WTC11 (cell line): ENCODE measurements around the gene PODXL. TPM values are rescaled to one million over a fixed set of nuclear protein-coding genes. Genes with fewer than 3 reads are reported as not detected.
A peak's percentile ranks its signal among the peaks of the same experiment; 100 is the strongest.

ENCODE experiments used
- ATAC-seq: fragments of 200-7000 bp; cut with Tn5 transposase; 2 replicates; pipeline ENCODE4 v1.10.0; 2021; ENCODE audit warnings: mild to moderate bottlenecking, moderate library complexity
- CTCF ChIA-PET: fragments of 300-600 bp; sonication (Branson Sonifier 250); formaldehyde crosslinking; loops from one replicate; lab custom pipeline; 2021; ENCODE audit warnings: antibody characterized with exemption; lab: Charles Lee
- POLR2A ChIA-PET: fragments of 350-600 bp; sonication (Branson Sonifier 250); formaldehyde crosslinking; loops from one replicate; lab custom pipeline; 2021; ENCODE audit warnings: antibody characterized with exemption; lab: Charles Lee
- DNase-seq: peaks from one replicate; pipeline ENCODE4 v3.0.0; 2021; ENCODE audit warnings: low spot score
- H3K27ac Mint-ChIP-seq: 2 replicates; pipeline ENCODE4 v1.8.0; 2021; ENCODE audit warnings: mixed read lengths
- H3K27me3 Mint-ChIP-seq: 2 replicates; pipeline ENCODE4 v1.8.0; 2021; ENCODE audit warnings: low read depth, mild to moderate bottlenecking, moderate library complexity, mixed read lengths
- H3K36me3 Mint-ChIP-seq: 2 replicates; pipeline ENCODE4 v1.8.0; 2021; ENCODE audit warnings: mixed read lengths
- H3K4me1 Mint-ChIP-seq: 2 replicates; pipeline ENCODE4 v1.8.0; 2022; ENCODE audit warnings: mixed read lengths
- H3K4me3 Mint-ChIP-seq: 2 replicates; pipeline ENCODE4 v1.8.0; 2021; ENCODE audit warnings: mild to moderate bottlenecking, moderate library complexity, mixed read lengths
- H3K9me3 Mint-ChIP-seq: 2 replicates; pipeline ENCODE4 v1.8.0; 2021; ENCODE audit warnings: mixed read lengths
- ATF6 ChIP-seq: sonication (generic); formaldehyde crosslinking; IDR thresholded peaks from 2 replicates; pipeline ENCODE4 v1.8.1; 2023; ENCODE audit warnings: mild to moderate bottlenecking, missing genetic modification reagents
- CREM ChIP-seq: sonication (generic); formaldehyde crosslinking; IDR thresholded peaks from 2 replicates; pipeline ENCODE4 v1.8.1; 2022; ENCODE audit warnings: mild to moderate bottlenecking, missing genetic modification reagents, moderate library complexity
- CTCF ChIP-seq: fragments of 200-600 bp; IDR thresholded peaks from 2 replicates; pipeline ENCODE4 v1.8.0; 2022; ENCODE audit warnings: antibody characterized with exemption
- ELF4 ChIP-seq: sonication (generic); formaldehyde crosslinking; IDR thresholded peaks from 2 replicates; pipeline ENCODE4 v1.8.1; 2022; ENCODE audit warnings: low read depth, mild to moderate bottlenecking, moderate library complexity, missing genetic modification reagents
- ETV6 ChIP-seq: sonication (generic); formaldehyde crosslinking; IDR thresholded peaks from 2 replicates; pipeline ENCODE4 v1.8.1; 2022; ENCODE audit warnings: mild to moderate bottlenecking, missing genetic modification reagents
- IRF1 ChIP-seq: sonication (generic); formaldehyde crosslinking; IDR thresholded peaks from 2 replicates; pipeline ENCODE4 v1.8.0; 2023; ENCODE audit warnings: missing genetic modification reagents
- JUN ChIP-seq: sonication (generic); formaldehyde crosslinking; IDR thresholded peaks from 2 replicates; pipeline ENCODE4 v1.8.0; 2023; ENCODE audit warnings: mild to moderate bottlenecking, missing genetic modification reagents
- MXD4 ChIP-seq: fragments of 250-450 bp; sonication (Bioruptor Pico); IDR thresholded peaks from 2 replicates; pipeline ENCODE4 v1.8.0; 2021; ENCODE audit warnings: mild to moderate bottlenecking, moderate library complexity, borderline replicate concordance
- PRDM15 ChIP-seq: sonication (generic); formaldehyde crosslinking; IDR thresholded peaks from 2 replicates; pipeline ENCODE4 v1.8.0; 2022; ENCODE audit warnings: missing genetic modification reagents
- PRRX2 ChIP-seq: fragments of 250-450 bp; sonication (Bioruptor Pico); IDR thresholded peaks from 2 replicates; pipeline ENCODE4 v1.8.0; 2021; ENCODE audit warnings: mild to moderate bottlenecking
- TCF7 ChIP-seq: sonication (generic); formaldehyde crosslinking; IDR thresholded peaks from 2 replicates; pipeline ENCODE4 v1.8.0; 2022; ENCODE audit warnings: mild to moderate bottlenecking, low read depth, missing genetic modification reagents, moderate library complexity
- TEAD4 ChIP-seq: sonication (generic); formaldehyde crosslinking; IDR thresholded peaks from 2 replicates; pipeline ENCODE4 v1.8.0; 2022; ENCODE audit warnings: mild to moderate bottlenecking, missing genetic modification reagents
- ZNF281 ChIP-seq: sonication (generic); formaldehyde crosslinking; IDR thresholded peaks from 2 replicates; pipeline ENCODE4 v1.8.0; 2023; ENCODE audit warnings: mild to moderate bottlenecking, missing genetic modification reagents
- ZNF416 ChIP-seq: fragments of 250-450 bp; sonication (Bioruptor Pico); IDR thresholded peaks from 2 replicates; pipeline ENCODE4 v1.9.0; 2021; ENCODE audit warnings: mild to moderate bottlenecking, inconsistent platforms
- ZSCAN18 ChIP-seq: fragments of 250-450 bp; sonication (Bioruptor Pico); IDR thresholded peaks from 2 replicates; pipeline ENCODE4 v2.1.2; 2022; ENCODE audit warnings: mild to moderate bottlenecking, moderate library complexity
- total RNA-seq: library from RNA; stranded (reverse); gene quantifications from 3 replicates; pipeline ENCODE4 v1.2.3, GENCODE V29; 2021

PODXL gene
- total RNA-seq, 1 experiment from 2014 or later: 483 TPM

GRCh38 chr7:131493581-131493980, 62.8 kb downstream of the PODXL start:
- DNase-seq (no peak), ATAC-seq (peak; percentile 6; the same call in 1 of the 2 replicates)
- no peaks in the 10 kb centered on the region for H3K4me1 Mint-ChIP-seq
- TF ChIP-seq PRRX2 (CRISPR knock-in tag): no peak
- no peak for TF ChIP-seq CTCF
- TF ChIP-seq TEAD4 (CRISPR knock-in tag): no peak
- TF ChIP-seq TCF7: no peak
- TF ChIP-seq ZNF416 (CRISPR knock-in tag): 0 out of 2 replicates have a peak, but pooled peaks have one; percentile 14
- 0 out of 2 replicates have a peak, but pooled peaks cover 2% of the 10 kb centered on the region for H3K36me3 Mint-ChIP-seq
- no peak overlapping the region for H3K4me3 Mint-ChIP-seq
- no peaks in the 10 kb centered on the region for H3K27me3 Mint-ChIP-seq
- H3K27ac Mint-ChIP-seq: 0 out of 2 replicates have a peak overlapping the region, but pooled peaks have one; percentile 21
- no peaks in the 10 kb centered on the region for H3K9me3 Mint-ChIP-seq
- ChIA-PET POLR2A (no interaction called here), CTCF (interaction anchor here (1.6 to 2.4 kb wide), 3 partner anchors 15 to 162 kb away, joined by 8 to 11 read pairs (median 11); no protein-coding TSS in a partner anchor)

GRCh38 chr7:131493081-131493480, 63.3 kb downstream of the PODXL start:
- Mint-ChIP-seq H3K4me3 (no peak overlapping the region), H3K27ac (no peak overlapping the region), H3K36me3 (no peaks in the 10 kb centered on the region), H3K27me3 (no peaks in the 10 kb centered on the region), H3K9me3 (no peaks in the 10 kb centered on the region), H3K4me1 (no peaks in the 10 kb centered on the region)
- no peak for TF ChIP-seq ETV6 (CRISPR knock-in tag)
- TF ChIP-seq CREM (CRISPR knock-in tag): no peak
- no peak for TF ChIP-seq PRDM15 (CRISPR knock-in tag)
- no peak for TF ChIP-seq MXD4 (CRISPR knock-in tag)
- TF ChIP-seq ELF4 (CRISPR knock-in tag): no peak
- TF ChIP-seq ZSCAN18 (CRISPR knock-in tag): no peak
- no peak for TF ChIP-seq IRF1 (CRISPR knock-in tag)
- no peak for TF ChIP-seq ATF6 (CRISPR knock-in tag)
- TF ChIP-seq ZNF281 (CRISPR knock-in tag): no peak
- no peak for TF ChIP-seq JUN (CRISPR knock-in tag)
- ATAC-seq (no peak), DNase-seq (no peak)
- ChIA-PET POLR2A (interaction anchor here (0.7 kb wide), 1 partner anchor 1088 kb away, joined by 4 read pairs; no protein-coding TSS in a partner anchor), CTCF (interaction anchor here (0.9 to 2.4 kb wide), 4 partner anchors 16 to 165 kb away, joined by 4 to 11 read pairs (median 10); no protein-coding TSS in a partner anchor)
